CD4-positive, alpha-beta T cell treated with Interleukin-1 beta for 1 hour (primary cell): Measurements from ENCODE around the gene LGALS7B.
"Not testable (repeated sequence)": the region's sequence is repeated elsewhere in the genome, so short reads cannot be mapped to it uniquely, and the experiment has no call there.

Experiments
- DNase-seq, 2 donors: peaks; one replicate each; pipeline ENCODE4 v3.0.0-alpha.2; 2020 to 2022

LGALS7B gene

DNA sequence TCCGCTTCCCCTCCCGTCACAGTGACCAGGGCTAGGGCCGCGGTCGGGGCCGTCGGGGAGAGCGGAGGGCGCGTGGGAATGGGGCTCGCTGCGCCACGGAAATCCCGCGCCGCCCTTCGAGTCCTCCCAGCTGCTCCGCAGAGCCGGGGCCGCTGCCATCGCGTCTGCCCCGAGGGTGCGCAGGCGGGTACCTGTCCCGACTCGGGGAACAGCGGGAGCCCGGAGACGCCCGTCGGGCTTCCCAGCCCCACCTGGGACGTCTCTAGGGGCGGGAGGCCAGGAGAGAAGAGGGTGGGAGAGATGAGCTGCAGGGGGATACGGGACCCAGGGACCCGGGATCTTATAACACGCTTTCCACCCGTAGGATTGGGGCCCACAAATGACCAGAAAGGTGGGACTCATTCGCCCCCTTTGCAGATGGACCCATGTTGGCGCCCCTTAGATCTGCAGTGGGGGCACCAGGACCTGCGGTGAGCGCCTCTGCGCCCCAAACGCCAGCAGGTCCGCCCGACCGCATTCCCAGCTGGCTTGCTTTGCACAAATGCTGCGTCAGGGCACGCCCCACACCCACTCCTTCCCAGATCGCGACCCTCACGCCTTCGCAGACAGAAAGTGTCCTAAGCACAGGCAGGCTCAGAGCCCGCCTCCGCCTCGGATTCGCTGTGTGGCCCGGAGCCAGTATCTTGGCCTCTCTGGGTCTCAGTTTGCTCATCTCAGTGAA is 18.6 kb upstream of the LGALS7B start:
- DNase-seq, result not testable (repeated sequence)

DNA sequence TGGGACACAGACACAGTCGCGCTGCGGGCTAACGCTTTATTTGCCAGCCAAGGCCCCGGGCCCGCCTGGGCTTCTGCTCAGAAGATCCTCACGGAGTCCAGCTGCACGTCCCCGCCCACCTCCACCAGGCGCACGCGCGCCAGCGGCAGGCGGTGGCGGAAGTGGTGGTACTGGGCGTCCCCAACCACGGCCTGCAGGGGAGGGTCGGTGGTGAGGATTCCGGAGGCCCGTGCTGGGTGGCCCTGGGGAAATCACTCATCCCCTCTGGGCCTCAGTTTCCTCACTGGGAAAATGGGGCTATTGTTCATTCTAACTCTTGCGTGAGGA is 18.1 kb upstream of the LGALS7B start:
- not testable (repeated sequence) for DNase-seq

DNA sequence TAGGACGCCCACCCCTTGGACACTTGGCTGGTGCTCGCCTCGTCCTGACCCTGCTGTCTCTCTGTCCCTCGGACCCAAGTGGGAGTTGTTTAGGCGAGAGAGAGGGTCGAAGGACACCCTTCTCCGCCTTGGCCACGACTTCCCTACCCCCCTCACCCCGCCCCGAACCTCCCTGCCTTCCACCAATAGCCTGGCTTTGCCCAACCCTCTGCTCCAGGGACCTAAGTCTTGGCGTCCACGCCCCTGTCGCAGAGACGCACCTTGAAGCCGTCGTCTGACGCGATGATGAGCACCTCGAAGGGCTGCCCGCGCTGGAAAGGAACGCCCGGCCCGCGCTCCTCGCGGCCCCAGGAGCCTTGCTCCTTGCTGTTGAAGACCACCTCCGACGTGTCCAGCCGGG is 17.4 kb upstream of the LGALS7B start:
- not testable (repeated sequence) for DNase-seq

DNA sequence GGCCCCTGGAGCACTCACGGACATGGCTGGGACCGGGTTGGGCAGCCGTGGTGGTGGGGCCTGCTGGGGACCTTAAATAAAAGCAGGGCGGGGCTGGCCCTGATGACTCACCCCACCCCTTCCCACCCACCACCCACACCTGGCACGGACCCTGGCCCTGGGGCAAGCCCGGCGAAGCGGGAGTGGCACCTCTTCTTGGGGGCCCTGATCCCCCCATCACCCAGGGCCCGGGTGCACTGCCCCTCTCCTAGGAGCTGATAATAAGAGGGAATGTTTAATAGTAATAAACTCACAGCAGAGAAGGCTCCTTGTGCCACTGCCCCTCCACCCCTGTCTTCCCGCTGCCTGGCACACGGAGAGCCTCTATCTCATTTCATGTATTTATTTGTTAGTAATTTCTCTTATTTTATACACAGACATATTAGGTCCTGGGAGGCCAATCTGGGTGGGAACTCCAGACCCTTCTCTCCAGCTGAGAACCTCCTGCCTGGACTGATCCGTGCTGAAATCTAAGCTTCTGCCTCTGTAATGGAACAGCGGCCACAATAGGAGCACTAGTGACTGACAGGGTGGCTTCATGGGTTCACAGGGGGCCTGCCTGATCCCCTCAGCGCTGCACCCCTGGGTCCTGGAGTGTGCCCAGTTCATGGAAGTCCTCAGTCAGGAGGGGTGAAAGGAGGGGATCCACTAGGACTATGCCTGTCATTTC is 15.4 kb upstream of the LGALS7B start, which contains the start of gene LGALS7:
Gene LGALS7 (minus strand): TSS at position 49 of the 709 bp plus-strand sequence. CDS start 25 bp downstream, at position 24.
- DNase-seq, result no peak

DNA sequence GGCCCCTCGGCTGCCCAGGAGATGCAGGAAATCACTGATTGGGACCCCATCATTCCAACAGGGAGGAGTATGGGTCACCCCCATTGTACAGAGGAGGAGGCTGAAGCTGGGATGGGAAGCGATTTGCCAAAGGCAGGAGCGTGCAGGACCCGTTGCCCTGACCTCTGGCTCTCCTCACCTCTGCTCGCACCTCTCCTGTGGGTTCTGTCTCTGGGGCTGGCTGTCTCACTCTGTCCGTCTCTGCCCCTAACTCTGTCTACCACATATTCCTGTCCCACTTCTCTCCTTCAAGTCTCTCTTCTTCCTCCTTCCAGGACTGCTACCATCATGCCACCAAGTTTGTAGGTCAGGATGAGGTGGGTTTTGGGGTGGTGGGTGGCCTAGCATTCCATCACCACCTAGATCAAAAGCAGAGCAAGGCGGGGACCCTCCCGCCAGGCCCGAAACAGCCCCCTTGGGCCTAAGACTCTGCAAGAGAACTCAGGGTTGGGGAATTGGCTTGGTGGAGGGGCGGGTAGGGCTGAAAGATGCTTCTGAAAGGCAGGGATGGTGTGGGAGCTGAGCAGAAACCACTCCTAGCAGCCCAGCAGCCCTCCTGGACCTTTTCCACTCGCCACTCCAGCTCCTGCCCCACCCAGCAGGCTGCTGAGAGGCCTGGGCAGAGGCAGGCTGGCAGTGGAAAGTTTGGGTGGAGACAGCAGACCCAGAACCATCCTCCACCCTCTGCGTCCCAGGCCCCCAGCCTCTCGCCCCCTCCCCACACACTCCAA is 14.6 kb upstream of the LGALS7B start:
- DNase-seq, result no peak

DNA sequence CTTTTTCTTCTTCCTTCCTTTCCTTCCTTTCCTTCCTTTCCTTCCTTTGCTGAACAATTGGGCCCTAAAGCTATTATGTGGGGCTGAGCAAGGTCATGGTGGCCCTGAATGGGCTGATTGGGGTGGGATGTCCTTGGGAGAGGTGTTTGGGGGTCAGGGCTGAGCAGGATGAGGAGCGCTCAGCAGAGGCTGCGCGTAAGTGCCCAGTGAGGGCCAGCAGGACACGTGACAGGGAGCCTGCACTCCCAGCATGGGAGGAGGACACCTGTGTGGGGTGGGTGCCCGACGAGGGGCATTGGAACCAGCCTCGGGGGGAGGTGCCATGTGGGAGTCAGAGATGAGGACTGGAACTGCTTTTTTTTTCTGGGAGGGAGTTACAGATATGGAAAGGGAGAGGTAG is 10.3 kb upstream of the LGALS7B start:
- no peak for DNase-seq

DNA sequence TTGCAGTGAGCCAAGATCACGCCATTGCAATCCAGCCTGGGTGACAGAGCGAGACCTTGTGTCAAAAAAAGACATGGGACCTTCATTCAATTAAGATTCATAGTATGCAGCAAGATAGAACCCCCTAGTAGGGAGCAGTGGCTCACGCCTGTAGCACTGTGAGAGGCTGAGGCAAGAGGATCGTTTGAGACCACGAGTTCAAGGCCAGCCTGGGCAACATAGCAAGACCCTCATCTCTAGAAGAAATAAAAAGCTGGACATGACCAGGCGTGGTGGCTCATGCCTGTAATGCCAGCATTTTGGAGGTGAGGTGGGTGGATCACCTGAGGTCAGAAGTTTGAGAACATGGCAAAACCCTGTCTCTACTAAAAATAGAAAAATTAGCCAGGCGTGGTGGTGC is 8.6 kb upstream of the LGALS7B start:
- no peak for DNase-seq

DNA sequence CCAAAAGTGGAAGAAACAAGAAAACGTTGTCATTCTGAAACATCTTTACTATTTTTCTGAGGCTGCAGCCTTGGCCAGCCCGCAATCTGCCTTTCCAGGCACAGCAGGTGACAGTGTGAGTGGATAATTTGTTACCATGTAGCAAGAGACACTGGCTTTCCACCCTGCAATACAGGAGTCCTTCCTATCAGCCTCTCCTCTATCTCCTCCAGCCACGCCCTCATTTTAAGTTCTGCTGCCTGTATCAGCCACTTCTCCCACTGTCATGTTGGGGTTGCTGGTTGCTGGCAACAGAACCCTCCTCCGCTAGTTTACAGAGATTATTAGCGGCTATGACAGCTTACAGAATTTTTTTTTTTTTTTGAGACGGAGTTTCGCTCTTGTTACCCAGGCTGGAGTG is 7.9 kb upstream of the LGALS7B start:
- no peak for DNase-seq

DNA sequence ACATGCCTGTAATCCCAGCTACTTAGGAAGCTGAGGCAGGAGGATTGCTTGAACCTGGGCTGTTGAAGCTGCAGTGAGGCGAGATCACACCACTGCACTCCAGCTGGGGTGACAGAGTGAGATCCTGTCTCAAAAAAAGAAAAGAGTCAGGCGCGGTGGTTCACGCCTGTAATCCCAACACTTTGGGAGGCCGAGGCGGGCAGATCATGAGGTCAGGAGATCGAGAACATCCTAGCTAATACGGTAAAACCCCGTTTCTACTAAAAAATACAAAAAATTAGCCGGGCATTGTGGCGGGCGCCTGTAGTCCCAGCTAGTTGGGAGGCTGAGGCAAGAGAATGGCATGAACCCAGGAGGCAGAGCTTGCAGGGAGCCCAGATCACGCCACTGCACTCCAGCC is 6.8 kb upstream of the LGALS7B start:
- DNase-seq, result not testable (repeated sequence)

DNA sequence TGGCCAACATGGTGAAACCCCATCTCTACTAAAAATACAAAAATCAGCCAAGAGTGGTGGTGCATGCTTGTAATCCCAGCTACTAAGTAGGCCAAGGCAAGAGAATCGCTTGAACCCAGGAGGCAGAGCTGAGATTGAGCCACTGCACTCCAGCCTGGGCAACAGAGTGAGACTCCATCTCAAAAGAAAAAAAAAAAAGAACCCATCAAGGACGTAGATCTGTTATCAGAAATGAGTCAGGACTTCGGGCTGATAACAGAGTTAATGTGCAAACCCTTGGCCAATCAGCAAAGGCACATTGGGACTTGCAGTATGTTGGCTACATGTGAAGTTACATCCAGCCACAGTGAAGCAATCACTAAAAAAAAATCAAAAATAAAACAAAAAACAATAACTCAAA is 4.8 kb upstream of the LGALS7B start:
- no peak for DNase-seq

DNA sequence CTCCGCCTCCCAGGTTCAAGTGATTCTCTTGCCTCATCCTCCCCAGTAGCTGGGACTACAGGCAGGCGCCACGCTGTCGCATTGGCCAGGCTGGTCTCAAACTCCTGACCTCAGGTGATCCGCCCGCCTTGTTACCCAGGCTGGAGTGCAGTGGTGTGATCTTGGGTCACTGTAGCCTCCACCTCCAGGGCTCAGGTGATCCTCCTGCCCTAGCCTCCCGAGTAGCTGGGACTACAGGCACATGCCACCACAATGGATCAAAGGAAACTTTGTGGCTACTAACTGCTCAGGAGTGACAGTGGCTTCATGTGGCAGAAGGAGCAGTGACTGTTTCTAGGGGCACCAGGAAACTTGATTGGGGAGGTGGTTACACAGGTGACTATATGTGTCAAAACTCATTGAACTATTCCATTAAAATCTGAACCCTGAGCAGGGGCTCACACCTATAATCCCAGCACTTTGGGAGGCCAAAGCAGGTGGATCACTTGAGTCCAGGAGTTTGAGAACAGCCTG is 3.8 kb upstream of the LGALS7B start:
- DNase-seq, result no peak

DNA sequence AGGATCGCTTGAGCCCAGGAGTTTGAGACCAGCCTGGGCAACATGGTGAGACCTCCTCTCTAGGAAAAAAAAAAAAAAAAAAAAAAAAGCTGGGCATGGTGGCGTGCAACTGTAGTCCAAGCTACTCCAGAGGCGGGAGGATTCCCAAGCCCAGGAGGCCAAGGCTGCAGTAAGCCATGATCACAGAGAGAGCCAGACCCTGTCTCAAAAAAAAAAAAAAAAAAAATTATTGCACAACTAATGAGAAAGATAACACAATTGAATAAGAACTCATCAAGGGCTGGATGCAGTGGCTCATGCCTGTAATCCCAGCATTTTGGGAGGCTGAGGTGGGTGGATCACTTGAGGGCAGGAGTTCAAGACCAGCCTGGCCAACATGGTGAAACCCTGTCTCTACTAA is 2.9 kb upstream of the LGALS7B start:
- DNase-seq, result not testable (repeated sequence)

DNA sequence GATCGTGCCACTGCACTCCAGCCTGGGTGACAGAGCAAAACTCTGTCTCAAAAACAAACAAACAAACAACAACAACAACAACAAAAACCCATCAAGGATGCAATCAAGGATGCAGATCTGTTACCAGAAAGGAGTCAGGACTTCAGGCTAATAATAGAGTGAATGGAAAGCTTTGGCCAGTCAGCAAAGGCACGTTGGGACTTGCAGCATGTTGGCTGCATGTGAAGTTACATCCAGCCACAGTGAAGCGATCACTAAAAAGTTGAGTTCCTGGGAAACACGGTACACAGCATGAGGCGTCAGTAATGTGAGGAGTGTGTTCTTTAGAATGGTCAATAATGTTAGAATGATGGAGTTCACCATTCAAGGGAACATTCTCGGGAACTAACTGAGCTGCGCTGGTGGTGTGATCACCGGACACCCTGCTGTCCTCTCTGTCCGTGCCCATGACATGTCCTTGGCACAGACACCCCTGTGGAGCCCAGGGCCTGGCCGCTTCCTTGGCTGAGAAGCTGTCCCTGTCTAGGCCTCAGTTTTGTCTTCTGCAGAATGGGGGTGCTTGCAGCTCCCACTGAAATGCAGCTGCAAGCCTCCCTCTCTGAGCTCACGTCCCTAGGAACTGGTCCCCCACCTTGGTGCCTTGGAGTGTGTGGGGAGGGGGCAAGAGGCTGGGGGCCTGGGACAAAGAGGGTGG is 2.3 kb upstream of the LGALS7B start:
- DNase-seq, result no peak

DNA sequence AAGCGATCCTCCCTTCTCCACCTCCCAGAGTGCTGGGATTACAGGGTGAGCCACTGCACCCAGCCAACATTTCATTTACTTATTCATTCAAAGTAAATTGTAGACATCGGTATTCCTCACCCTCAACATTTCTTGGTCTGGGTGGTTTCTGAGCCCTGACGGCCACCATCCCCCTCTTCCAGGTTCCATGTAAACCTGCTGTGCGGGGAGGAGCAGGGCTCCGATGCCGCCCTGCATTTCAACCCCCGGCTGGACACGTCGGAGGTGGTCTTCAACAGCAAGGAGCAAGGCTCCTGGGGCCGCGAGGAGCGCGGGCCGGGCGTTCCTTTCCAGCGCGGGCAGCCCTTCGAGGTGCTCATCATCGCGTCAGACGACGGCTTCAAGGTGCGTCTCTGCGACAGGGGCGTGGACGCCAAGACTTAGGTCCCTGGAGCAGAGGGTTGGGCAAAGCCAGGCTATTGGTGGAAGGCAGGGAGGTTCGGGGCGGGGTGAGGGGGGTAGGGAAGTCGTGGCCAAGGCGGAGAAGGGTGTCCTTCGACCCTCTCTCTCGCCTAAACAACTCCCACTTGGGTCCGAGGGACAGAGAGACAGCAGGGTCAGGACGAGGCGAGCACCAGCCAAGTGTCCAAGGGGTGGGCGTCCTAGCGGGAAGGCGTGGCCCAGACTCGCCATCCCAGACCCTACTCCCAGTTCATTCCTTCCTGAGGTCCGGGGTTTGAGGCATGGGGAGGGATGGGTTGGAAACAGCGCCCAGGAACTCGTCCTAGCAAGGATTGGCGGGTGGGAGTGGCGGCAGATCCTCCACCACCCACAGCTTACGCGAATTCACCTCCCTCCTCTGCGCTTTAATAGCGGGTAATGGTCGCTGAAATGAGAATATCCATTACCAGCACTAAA is 1.8 kb downstream of the LGALS7B start:
- not testable (repeated sequence) for DNase-seq

DNA sequence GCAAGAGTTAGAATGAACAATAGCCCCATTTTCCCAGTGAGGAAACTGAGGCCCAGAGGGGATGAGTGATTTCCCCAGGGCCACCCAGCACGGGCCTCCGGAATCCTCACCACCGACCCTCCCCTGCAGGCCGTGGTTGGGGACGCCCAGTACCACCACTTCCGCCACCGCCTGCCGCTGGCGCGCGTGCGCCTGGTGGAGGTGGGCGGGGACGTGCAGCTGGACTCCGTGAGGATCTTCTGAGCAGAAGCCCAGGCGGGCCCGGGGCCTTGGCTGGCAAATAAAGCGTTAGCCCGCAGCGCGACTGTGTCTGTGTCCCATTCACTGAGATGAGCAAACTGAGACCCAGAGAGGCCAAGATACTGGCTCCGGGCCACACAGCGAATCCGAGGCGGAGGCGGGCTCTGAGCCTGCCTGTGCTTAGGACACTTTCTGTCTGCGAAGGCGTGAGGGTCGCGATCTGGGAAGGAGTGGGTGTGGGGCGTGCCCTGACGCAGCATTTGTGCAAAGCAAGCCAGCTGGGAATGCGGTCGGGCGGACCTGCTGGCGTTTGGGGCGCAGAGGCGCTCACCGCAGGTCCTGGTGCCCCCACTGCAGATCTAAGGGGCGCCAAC is 2.6 kb downstream of the LGALS7B start:
- not testable (repeated sequence) for DNase-seq

DNA sequence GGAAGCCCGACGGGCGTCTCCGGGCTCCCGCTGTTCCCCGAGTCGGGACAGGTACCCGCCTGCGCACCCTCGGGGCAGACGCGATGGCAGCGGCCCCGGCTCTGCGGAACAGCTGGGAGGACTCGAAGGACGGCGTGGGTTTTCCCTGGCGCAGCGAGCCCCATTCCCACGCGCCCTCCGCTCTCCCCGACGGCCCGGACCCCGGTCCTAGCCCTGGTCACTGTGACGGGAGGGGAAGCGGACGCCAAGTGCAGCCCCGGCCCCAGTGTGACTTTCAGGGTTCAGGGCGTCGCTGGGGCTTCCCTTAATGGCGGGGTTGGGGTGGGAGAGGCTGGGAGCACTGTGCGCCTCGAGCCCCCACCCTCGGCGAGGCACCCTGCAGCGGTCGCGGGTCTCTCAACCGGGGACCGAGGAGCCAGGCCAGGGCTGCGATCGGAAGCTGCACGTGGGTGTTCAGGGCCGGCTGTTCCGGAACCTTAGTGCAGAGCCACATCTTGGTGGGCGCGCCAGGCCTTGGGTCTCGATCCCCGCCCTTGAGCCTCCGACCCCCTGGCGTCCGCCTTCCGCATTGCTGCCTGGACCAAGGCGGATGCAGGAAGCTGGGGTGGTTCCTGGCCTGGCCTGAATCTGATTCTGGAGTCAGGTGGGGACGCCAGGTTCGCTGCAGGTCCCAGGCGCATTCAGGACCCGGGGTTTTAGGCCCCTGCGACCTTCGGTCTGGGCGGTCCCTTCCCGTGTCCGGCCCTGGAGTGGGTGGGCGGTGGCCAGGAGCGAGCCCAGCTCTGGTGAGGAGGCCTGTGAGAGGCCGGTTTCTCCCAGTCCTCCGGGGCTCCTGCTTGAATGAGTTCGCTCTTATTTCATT is 3.5 kb downstream of the LGALS7B start:
- peak; percentile 39 to 46 for DNase-seq

DNA sequence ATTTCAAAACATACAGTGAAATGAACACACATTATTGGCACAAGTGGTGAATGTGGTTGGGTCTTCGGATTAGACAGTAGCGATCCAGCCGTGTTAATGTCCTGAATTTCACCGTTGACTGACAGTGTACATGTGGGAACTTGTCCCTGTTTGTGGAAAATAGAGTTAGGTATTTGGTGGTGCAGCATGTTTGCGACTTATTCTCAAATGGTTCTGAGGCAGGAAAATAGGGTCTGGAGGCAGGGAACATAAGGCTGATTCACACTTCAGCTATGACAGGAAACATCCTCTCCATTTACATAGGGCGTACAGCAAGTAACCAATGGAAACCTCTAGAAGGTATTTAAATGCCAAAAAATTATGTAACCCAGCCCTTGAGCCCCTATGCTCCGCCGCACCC is 4.2 kb downstream of the LGALS7B start:
- DNase-seq, result no peak

DNA sequence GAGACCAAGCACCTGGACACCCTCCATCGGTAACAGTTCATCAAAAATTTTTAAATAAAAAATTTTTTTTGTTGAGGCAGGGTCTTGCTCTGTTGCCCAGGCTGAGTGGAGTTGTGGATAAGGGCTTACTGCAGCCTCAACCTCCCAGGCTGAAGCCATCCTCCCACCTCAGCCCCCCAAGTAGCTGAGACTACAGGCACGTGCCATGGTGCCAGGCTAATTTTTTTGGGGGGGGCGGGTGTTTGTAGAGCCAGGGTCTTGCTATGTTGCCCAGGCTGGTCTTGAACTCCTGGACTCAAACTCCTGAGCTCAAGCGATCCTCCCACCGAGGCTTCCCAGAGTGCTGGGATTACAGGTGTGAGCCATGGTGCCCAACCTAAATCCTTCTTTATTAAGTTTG is 4.7 kb downstream of the LGALS7B start:
- no peak for DNase-seq

DNA sequence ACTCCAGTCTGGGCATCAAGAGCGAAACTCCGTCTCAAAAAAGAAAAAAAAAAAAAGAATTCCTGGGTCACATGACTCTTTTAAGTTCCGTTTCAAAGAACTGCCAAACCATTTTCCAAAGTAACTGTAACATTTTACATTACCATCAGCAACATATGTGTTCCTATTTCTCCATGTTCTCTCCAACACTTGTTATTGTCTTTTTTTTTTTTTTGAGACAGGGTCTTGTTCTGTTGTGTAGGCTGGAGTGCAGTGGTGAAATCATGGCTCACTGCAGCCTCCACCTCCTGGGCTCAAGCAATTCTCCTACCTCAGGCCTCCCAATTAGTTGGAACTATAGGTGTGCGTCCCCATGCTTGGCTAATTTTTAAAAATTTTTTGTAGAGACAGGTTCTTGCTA is 6.5 kb downstream of the LGALS7B start:
- no peak for DNase-seq

DNA sequence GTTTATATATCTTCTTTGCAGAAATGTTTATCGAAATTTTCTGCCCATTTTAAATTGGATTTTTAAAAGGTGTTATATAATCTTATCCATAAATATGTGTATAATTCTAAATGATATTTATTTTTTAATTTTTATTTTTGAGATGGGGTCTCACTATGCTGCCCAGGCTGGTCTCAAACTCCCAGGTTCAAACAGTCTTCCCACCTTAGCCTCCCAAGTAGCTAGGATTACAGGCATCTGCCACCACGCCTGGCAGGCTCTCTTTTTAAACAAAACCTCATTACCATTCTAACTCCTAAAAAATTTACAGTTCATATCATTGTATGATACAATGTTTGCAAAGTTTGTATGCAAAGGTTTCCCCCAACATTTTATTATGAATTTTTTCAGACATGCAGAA is 7.2 kb downstream of the LGALS7B start:
- no peak for DNase-seq
